ENCODE data around the gene CDKAL1.

DNA sequence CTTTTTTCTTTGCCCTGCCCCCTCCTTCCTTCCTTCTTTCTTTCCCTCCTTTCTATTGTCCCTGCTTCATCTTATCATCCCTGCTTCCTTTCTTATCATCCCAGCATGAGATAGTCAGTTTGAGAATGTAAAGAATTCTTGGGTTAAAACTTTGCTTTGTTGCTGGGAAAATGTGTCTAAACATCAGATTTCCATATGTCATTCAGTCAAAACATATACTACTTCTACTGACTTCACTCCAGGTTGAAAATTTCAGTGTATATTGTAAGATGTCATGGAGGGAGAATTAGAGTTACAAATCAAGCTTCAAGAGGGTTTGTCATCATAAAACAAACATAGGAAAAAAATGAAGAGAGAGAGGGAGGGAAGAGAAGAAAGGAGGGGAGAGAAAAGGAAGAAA is 700.9 kb downstream of the CDKAL1 start:
- TF ChIP-seq ELF4 (IDR thresholded peaks at IDR 0.05) (no peak), L3MBTL2 (conservative IDR thresholded peaks at IDR 0.05) (no peak), HDGF (IDR thresholded peaks at IDR 0.05; ENCODE audit: borderline replicate concordance) (no peak), FOXM1 (IDR thresholded peaks at IDR 0.05; ENCODE audit: borderline replicate concordance) (no peak), SUZ12 (IDR thresholded peaks at IDR 0.05) (no peak), TARDBP (IDR thresholded peaks at IDR 0.05) (no peak)
- TF ChIP-seq, protein P1, sequence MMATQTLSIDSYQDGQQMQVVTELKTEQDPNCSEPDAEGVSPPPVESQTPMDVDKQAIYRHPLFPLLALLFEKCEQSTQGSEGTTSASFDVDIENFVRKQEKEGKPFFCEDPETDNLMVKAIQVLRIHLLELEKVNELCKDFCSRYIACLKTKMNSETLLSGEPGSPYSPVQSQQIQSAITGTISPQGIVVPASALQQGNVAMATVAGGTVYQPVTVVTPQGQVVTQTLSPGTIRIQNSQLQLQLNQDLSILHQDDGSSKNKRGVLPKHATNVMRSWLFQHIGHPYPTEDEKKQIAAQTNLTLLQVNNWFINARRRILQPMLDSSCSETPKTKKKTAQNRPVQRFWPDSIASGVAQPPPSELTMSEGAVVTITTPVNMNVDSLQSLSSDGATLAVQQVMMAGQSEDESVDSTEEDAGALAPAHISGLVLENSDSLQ (IDR thresholded peaks at IDR 0.05): no peak
